Spleen (tissue), 11 donors: ENCODE measurements around the gene LY6G6D. TPM values are rescaled to one million over a fixed set of nuclear protein-coding genes. Genes with fewer than 3 reads are reported as not detected.
A peak's percentile ranks its signal among the peaks of the same experiment; 100 is the strongest.

ENCODE experiments used
- DNase-seq: peaks from one replicate; pipeline ENCODE4 v3.0.0-alpha.2; 2020
- H3K27ac ChIP-seq, 8 donors: fragments of 200-600 bp; sonication (generic) in 7 of 8; 1 replicate in 4 of 8; 2 replicates in 4 of 8; pipeline versions ENCODE4 v1.5.0 to v1.8.0; 2016 to 2021; ENCODE audit warnings: inconsistent platforms in 4 of 8, mild to moderate bottlenecking in 4 of 8, moderate library complexity in 1 of 8
- H3K27me3 ChIP-seq, 7 donors: fragments of 200-600 bp; sonication (generic) in 6 of 7; replicated peaks in 1 of 7; 1 replicate in 4 of 7; 2 replicates in 3 of 7; pipeline versions ENCODE4 v1.5.0 to v1.8.0; 2016 to 2021; ENCODE audit warnings: inconsistent platforms in 3 of 7, mild to moderate bottlenecking in 1 of 7
- H3K36me3 ChIP-seq, 6 donors: fragments of 200-600 bp; sonication (generic) in 5 of 6; 1 replicate in 4 of 6; 2 replicates in 2 of 6; pipeline versions ENCODE4 v1.5.0 to v1.8.0; 2016 to 2021; ENCODE audit warnings: inconsistent platforms in 2 of 6
- H3K4me1 ChIP-seq, 6 donors: fragments of 200-600 bp; sonication (generic) in 5 of 6; 1 replicate in 3 of 6; 2 replicates in 3 of 6; pipeline versions ENCODE4 v1.5.0 to v1.8.0; 2016 to 2021; ENCODE audit warnings: inconsistent platforms in 3 of 6
- H3K4me3 ChIP-seq, 8 donors: fragments of 200-600 bp; sonication (generic) in 7 of 8; 1 replicate in 4 of 8; 2 replicates in 4 of 8; pipeline versions ENCODE4 v1.5.0 to v1.8.0; 2016 to 2021; ENCODE audit warnings: inconsistent platforms in 4 of 8, mild to moderate bottlenecking in 4 of 8, moderate library complexity in 2 of 8
- H3K9me3 ChIP-seq, 8 donors: fragments of 200-600 bp; sonication (generic) in 7 of 8; 1 replicate in 4 of 8; 2 replicates in 4 of 8; pipeline versions ENCODE4 v1.5.0 to v1.8.0; 2016 to 2021; ENCODE audit warnings: inconsistent platforms in 4 of 8
- POLR2A ChIP-seq, 3 donors: fragments of 450-650 bp; IDR thresholded peaks; one replicate each; pipeline ENCODE4 v1.5.1; 2017; ENCODE audit warnings: antibody characterized with exemption in 3 of 3, mild to moderate bottlenecking in 1 of 3
- POLR2AphosphoS5 ChIP-seq, 3 donors: sonication (generic); formaldehyde crosslinking; IDR thresholded peaks; one replicate each; pipeline ENCODE4 v1.5.1; 2017; ENCODE audit warnings: antibody characterized with exemption in 3 of 3
- WGBS, 5 donors: extraction: QIAGEN DNeasy Blood & Tissue Kit in 3 of 5; methylation state at CpG; one replicate each; pipeline versions ENCODE4 v1.1.5 to v1.1.7; 2013 to 2018; 5-methylcytosine and 5-hydroxymethylcytosine counted together
- intact Hi-C: fragments of 100-400 bp; cut with DNase I; formaldehyde crosslinking; loops from one replicate; pipeline ENCODE4 v1.15.0; 2023; ENCODE audit warnings: low total_unique reads
- polyA plus RNA-seq, 3 donors: library from polyadenylated mRNA; stranded (reverse); fragments of 200-250 nt; gene quantifications; one replicate each; pipeline ENCODE4 v1.2.1, GENCODE V29; 2013
- total RNA-seq, 7 donors: library from RNA; depleted of rRNA in 3 of 7; stranded (reverse); fragments of >200 nt in 3 of 7; fragmentation: NEBNext Ultra II Directional in 4 of 7; extraction: Animal tissue kit (Norgen Biotek cat#: 25700) in 4 of 7; gene quantifications; one replicate each; pipeline versions ENCODE4 v1.1.0 to v1.2.1, GENCODE V29; 2016 to 2021
- TF ChIP-seq, protein P1 (sequence below), 11 experiments: fragments of 200-600 bp in 7 of 11; fragments of 450-650 bp in 4 of 11; sonication (generic) in 4 of 11; IDR thresholded peaks in 8 of 11; conservative IDR thresholded peaks in 3 of 11; 1 replicate in 7 of 11; 2 replicates in 4 of 11; pipeline versions ENCODE4 v1.4.0 to v1.8.0; 2016 to 2021; ENCODE audit warnings: antibody characterized with exemption in 11 of 11, inconsistent platforms in 4 of 11, mild to moderate bottlenecking in 1 of 11
- donor health status: healthy with polysubstance abuse.
- donor health status: DM: no; HTN: no; CAD: no; lungs with moderate emphysema.
- donor health status: DM: no; HTN: no; CAD: no.
- donor health status: Bipolar disorder and iron deficiency.
- donor health status: healthy.
- donor health status: DM: no; HTN: no; CAD: no.
- donor health status: DM: yes; HTN: yes; CAD: no.

Gene LY6G6D
- total and polyA plus RNA-seq, 10 donors, result not detected

GRCh38 chr6:31702405-31702818, 12.7 kb upstream of the LY6G6D start:
- TF ChIP-seq POLR2A (IDR thresholded peaks at IDR 0.05) (no peak), POLR2AphosphoS5 (IDR thresholded peaks at IDR 0.05) (no peak)
- TF ChIP-seq, protein P1, sequence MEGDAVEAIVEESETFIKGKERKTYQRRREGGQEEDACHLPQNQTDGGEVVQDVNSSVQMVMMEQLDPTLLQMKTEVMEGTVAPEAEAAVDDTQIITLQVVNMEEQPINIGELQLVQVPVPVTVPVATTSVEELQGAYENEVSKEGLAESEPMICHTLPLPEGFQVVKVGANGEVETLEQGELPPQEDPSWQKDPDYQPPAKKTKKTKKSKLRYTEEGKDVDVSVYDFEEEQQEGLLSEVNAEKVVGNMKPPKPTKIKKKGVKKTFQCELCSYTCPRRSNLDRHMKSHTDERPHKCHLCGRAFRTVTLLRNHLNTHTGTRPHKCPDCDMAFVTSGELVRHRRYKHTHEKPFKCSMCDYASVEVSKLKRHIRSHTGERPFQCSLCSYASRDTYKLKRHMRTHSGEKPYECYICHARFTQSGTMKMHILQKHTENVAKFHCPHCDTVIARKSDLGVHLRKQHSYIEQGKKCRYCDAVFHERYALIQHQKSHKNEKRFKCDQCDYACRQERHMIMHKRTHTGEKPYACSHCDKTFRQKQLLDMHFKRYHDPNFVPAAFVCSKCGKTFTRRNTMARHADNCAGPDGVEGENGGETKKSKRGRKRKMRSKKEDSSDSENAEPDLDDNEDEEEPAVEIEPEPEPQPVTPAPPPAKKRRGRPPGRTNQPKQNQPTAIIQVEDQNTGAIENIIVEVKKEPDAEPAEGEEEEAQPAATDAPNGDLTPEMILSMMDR (IDR thresholded peaks at IDR 0.05 in 8 of 11, conservative IDR thresholded peaks at IDR 0.05 in 3 of 11), result no peak
- intact Hi-C loops, result no loop called here
- Histone ChIP-seq H3K9me3 (no peaks in the 10 kb centered on the region), H3K36me3 (peaks cover 0 to 43% (median 23%) of the 10 kb centered on the region in 6 donors), H3K27ac (peak overlapping the region; percentile 97 to 100 (median 99)), H3K4me1 (peaks cover 15 to 61% (median 38%) of the 10 kb centered on the region in 6 donors), H3K4me3 (peak overlapping the region; percentile 52 to 82 (median 61)), H3K27me3 (no peaks in the 10 kb centered on the region)
- no peak for DNase-seq
- WGBS, 5 donors, result 1 to 2% (median 1%) methylated on average over 10 of the region's 10 CpGs

DNA sequence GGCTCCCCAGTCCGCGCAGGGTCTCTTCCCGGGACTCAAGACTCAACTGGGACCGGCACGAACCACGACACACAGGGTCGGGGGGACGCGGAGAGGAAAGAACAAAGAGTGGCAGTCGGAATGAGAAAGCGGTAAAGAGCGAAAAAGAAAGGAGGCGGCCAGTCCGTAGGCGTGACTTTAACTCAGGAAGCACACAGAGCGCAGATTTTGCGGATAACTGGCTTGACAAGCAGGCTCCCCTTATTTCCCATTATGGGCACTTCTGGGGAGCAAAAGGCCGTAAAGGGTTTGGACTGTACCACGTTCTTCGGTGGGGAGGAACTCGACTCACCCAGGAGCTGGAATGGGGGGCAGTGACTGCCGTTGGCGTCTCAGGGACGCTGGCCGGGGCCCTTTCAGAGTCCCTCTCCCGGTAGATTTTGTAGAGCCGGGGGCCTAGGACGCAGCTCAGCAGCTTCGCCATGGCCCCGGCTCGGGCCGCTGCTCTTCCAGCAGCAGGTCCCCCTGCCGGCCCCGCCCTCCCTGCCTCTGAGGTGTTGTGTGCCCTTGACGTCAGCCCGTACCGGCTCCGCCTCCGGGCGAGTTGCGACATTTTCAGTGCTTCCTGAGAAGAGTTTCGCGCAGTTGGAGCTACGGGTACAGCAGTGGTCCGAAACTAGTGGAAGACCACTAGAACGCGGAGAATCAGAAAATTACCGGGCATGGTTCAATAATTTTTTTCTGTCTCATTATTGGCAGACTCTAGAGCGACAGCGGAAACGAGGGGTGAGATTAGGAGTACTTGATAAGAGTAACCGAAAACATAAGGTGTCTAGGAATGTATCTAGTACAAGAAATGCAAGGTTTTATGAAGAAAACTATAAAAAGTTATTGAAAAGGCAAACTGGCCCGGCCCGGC, 12.1 kb upstream of the LY6G6D start, which contains the start of gene ABHD16A:
Gene ABHD16A (minus strand): TSS at position 506 of the 898 bp plus-strand sequence. CDS start 43 bp downstream, at position 463.
- intact Hi-C loops, result no loop called here
- Histone ChIP-seq H3K36me3 (peaks cover 0 to 37% (median 22%) of the 10 kb centered on the region in 6 donors), H3K4me1 (peaks cover 15 to 54% (median 35%) of the 10 kb centered on the region in 6 donors), H3K9me3 (no peaks in the 10 kb centered on the region), H3K27me3 (no peaks in the 10 kb centered on the region), H3K4me3 (peak within 1 kb of the TSS; percentile 52 to 82 (median 61)), H3K27ac (peak within 1 kb of the TSS; percentile 97 to 100 (median 99))
- 1 to 2% (median 1%) methylated on average over 42 to 54 of the region's 54 CpGs for WGBS, 5 donors
- TF ChIP-seq, protein P1 (IDR thresholded peaks at IDR 0.05 in 8 of 11, conservative IDR thresholded peaks at IDR 0.05 in 3 of 11), result peak in 7 of 11 experiments; percentile 25 to 58 (median 48)
- TF ChIP-seq POLR2A (IDR thresholded peaks at IDR 0.05) (peak; percentile 89 to 94 (median 92)), POLR2AphosphoS5 (IDR thresholded peaks at IDR 0.05) (peak; percentile 98 to 99 (median 99))
- DNase-seq, result peak; percentile 100

DNA sequence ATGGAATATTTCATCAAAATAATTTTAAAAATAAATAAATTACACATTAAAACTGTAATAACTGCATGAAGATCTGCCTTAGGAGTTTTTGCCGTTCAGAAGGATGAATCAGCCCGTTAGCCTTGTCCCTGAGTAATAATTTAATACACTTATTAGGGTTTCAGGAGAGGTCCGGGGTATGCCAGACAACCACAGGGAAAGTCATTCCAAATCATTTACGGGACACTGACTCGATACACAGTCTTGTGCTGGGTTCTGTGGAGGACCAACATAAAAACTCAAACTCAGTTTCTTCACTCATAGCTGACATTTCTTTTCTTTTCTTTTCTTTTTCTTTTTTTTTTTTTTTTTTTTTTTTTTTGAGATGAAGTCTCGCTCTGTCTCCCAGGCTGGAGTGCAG, 9.2 kb upstream of the LY6G6D start:
- no peak for DNase-seq
- TF ChIP-seq, protein P1 (IDR thresholded peaks at IDR 0.05 in 8 of 11, conservative IDR thresholded peaks at IDR 0.05 in 3 of 11), result no peak
- TF ChIP-seq POLR2AphosphoS5 (IDR thresholded peaks at IDR 0.05), result no peak
- TF ChIP-seq POLR2A (IDR thresholded peaks at IDR 0.05), result no peak
- whole genome bisulfite sequencing, 5 donors, result 86 to 94% (median 91%) methylated on average over 5 to 6 of the region's 6 CpGs
- intact Hi-C loops, result no loop called here
- no peaks in the 10 kb centered on the region for H3K27me3 ChIP-seq
- H3K4me1 ChIP-seq, result peaks cover 13 to 36% (median 26%) of the 10 kb centered on the region in 6 donors
- no peaks in the 10 kb centered on the region for H3K9me3 ChIP-seq
- H3K4me3 ChIP-seq, result no peak overlapping the region
- H3K36me3 ChIP-seq, result peaks cover 0 to 8% (median 0%) of the 10 kb centered on the region in 6 donors
- H3K27ac ChIP-seq, result no peak overlapping the region

DNA sequence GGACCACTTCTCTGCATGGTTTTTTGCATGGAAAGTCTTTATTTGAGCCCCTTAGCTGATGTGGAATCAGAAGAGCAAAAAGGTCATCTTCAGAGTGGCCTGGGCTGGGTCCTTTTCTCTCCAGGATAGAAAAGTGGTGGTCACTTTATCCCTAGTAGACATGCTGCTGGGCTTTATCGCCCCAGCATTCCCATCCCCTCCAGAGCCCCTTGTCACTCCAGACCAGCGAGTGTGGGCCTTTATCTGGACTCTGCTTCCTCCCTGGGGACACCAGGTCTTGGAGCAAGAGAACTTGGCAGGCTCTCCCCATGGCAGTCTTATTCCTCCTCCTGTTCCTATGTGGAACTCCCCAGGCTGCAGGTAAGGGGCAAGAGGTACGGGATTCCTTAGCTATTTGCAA, 8.5 kb upstream of the LY6G6D start, which contains the start of gene LY6G6F:
Gene LY6G6F (plus strand): TSS at position 268 of the 400 bp plus-strand sequence. CDS start 41 bp downstream, at position 309.
- Histone ChIP-seq H3K4me3 (no peak within 1 kb of the TSS), H3K27me3 (no peaks in the 10 kb centered on the region), H3K36me3 (peaks cover 0 to 2% (median 0%) of the 10 kb centered on the region in 6 donors), H3K27ac (no peak within 1 kb of the TSS), H3K9me3 (no peaks in the 10 kb centered on the region), H3K4me1 (peaks cover 7 to 36% (median 24%) of the 10 kb centered on the region in 6 donors)
- intact Hi-C loops, result no loop called here
- no peak for TF ChIP-seq POLR2AphosphoS5 (IDR thresholded peaks at IDR 0.05)
- TF ChIP-seq POLR2A (IDR thresholded peaks at IDR 0.05), result no peak
- TF ChIP-seq, protein P1 (IDR thresholded peaks at IDR 0.05 in 8 of 11, conservative IDR thresholded peaks at IDR 0.05 in 3 of 11), result no peak
- no peak for DNase-seq
- WGBS, 5 donors, result 44 to 74% (median 64%) methylated on average over 3 of the region's 3 CpGs
